Measurements from ENCODE around the gene PAMR1. TPM values are rescaled to one million over a fixed set of nuclear protein-coding genes. Genes with fewer than 3 reads are reported as not detected.

PAMR1 gene
- total RNA-seq, 1 experiment from 2014 or later, result not detected

GRCh38 chr11:35436581-35437250 is 88.7 kb downstream of the PAMR1 start:
- Histone ChIP-seq H3K9me3 (no peaks in the 10 kb centered on the region), H3K4me3 (no peak overlapping the region), H3K27me3 (peaks cover 81% of the 10 kb centered on the region), H3K36me3 (no peaks in the 10 kb centered on the region)
- no peak for DNase-seq

- no peaks in the 10 kb centered on the region for H3K36me3 ChIP-seq
- no peaks in the 10 kb centered on the region for H3K9me3 ChIP-seq
- no peak for DNase-seq
- H3K27me3 ChIP-seq, result peaks cover 74% of the 10 kb centered on the region
- no peak overlapping the region for H3K4me3 ChIP-seq
Measured at GRCh38 chr11:35433588-35433987, 91.8 kb downstream of the PAMR1 start.

- no peak for DNase-seq
- no peak overlapping the region for H3K4me3 ChIP-seq
- no peaks in the 10 kb centered on the region for H3K9me3 ChIP-seq
- H3K27me3 ChIP-seq, result peaks cover 69% of the 10 kb centered on the region
- no peaks in the 10 kb centered on the region for H3K36me3 ChIP-seq
Measured at GRCh38 chr11:35432464-35432863, 93.0 kb downstream of the PAMR1 start.

- DNase-seq, result peak; percentile 81
- Histone ChIP-seq H3K4me3 (no peak overlapping the region), H3K27me3 (peaks cover 74% of the 10 kb centered on the region), H3K36me3 (no peaks in the 10 kb centered on the region), H3K9me3 (no peaks in the 10 kb centered on the region)
Measured at GRCh38 chr11:35427071-35427470, 98.3 kb downstream of the PAMR1 start.

- Histone ChIP-seq H3K36me3 (no peaks in the 10 kb centered on the region), H3K9me3 (no peaks in the 10 kb centered on the region), H3K27me3 (peaks cover 78% of the 10 kb centered on the region), H3K4me3 (no peak overlapping the region)
- no peak for DNase-seq
Measured at GRCh38 chr11:35426351-35426750, 99.1 kb downstream of the PAMR1 start.

- Histone ChIP-seq H3K4me3 (no peak overlapping the region), H3K9me3 (no peaks in the 10 kb centered on the region), H3K27me3 (peaks cover 79% of the 10 kb centered on the region), H3K36me3 (no peaks in the 10 kb centered on the region)
- no peak for DNase-seq
Measured at GRCh38 chr11:35425603-35426212, 99.7 kb downstream of the PAMR1 start.

- Histone ChIP-seq H3K9me3 (no peaks in the 10 kb centered on the region), H3K36me3 (no peaks in the 10 kb centered on the region), H3K4me3 (no peak overlapping the region), H3K27me3 (peaks cover 83% of the 10 kb centered on the region)
- DNase-seq, result no peak
Measured at GRCh38 chr11:35424157-35424940, 101.1 kb downstream of the PAMR1 start.

- Histone ChIP-seq H3K9me3 (no peaks in the 10 kb centered on the region), H3K4me3 (no peak overlapping the region), H3K36me3 (no peaks in the 10 kb centered on the region), H3K27me3 (peaks cover 96% of the 10 kb centered on the region)
- DNase-seq, result no peak
Measured at GRCh38 chr11:35420371-35420770, 105.0 kb downstream of the PAMR1 start.

- no peak for DNase-seq
- peaks cover 96% of the 10 kb centered on the region for H3K27me3 ChIP-seq
- no peaks in the 10 kb centered on the region for H3K9me3 ChIP-seq
- H3K4me3 ChIP-seq, result peak overlapping the region; percentile 42
- H3K36me3 ChIP-seq, result no peaks in the 10 kb centered on the region
Measured at GRCh38 chr11:35419830-35420333, 105.5 kb downstream of the PAMR1 start.

- DNase-seq, result peak; percentile 52
- H3K27me3 ChIP-seq, result peaks cover 95% of the 10 kb centered on the region
- no peaks in the 10 kb centered on the region for H3K9me3 ChIP-seq
- H3K4me3 ChIP-seq, result peak within 1 kb of the TSS; percentile 42
- H3K36me3 ChIP-seq, result no peaks in the 10 kb centered on the region
Measured at GRCh38 chr11:35419184-35419829, 106.1 kb downstream of the PAMR1 start, which contains the start of gene SLC1A2. Gene SLC1A2 (minus strand): TSS chr11:35419558. CDS start chr11:35418966, 592 bp downstream.

GRCh38 chr11:35418282-35419183 is 106.9 kb downstream of the PAMR1 start:
- no peaks in the 10 kb centered on the region for H3K36me3 ChIP-seq
- H3K27me3 ChIP-seq, result peaks cover 89% of the 10 kb centered on the region
- H3K4me3 ChIP-seq, result peak overlapping the region; percentile 42
- no peaks in the 10 kb centered on the region for H3K9me3 ChIP-seq
- DNase-seq, result peak; percentile 38

- H3K36me3 ChIP-seq, result no peaks in the 10 kb centered on the region
- DNase-seq, result no peak
- H3K9me3 ChIP-seq, result no peaks in the 10 kb centered on the region
- peaks cover 61% of the 10 kb centered on the region for H3K27me3 ChIP-seq
- no peak overlapping the region for H3K4me3 ChIP-seq
Measured at GRCh38 chr11:35415487-35415886, 109.9 kb downstream of the PAMR1 start.

GRCh38 chr11:35414776-35415175 is 110.6 kb downstream of the PAMR1 start:
- no peaks in the 10 kb centered on the region for H3K36me3 ChIP-seq
- H3K4me3 ChIP-seq, result no peak overlapping the region
- DNase-seq, result no peak
- H3K9me3 ChIP-seq, result no peaks in the 10 kb centered on the region
- peaks cover 54% of the 10 kb centered on the region for H3K27me3 ChIP-seq

- H3K36me3 ChIP-seq, result no peaks in the 10 kb centered on the region
- H3K27me3 ChIP-seq, result peaks cover 49% of the 10 kb centered on the region
- no peak for DNase-seq
- H3K9me3 ChIP-seq, result no peaks in the 10 kb centered on the region
- no peak overlapping the region for H3K4me3 ChIP-seq
Measured at GRCh38 chr11:35414311-35414710, 111.1 kb downstream of the PAMR1 start.

GRCh38 chr11:35413598-35413997 is 111.8 kb downstream of the PAMR1 start:
- peaks cover 42% of the 10 kb centered on the region for H3K27me3 ChIP-seq
- no peaks in the 10 kb centered on the region for H3K9me3 ChIP-seq
- no peaks in the 10 kb centered on the region for H3K36me3 ChIP-seq
- no peak for DNase-seq
- no peak overlapping the region for H3K4me3 ChIP-seq

- no peak overlapping the region for H3K4me3 ChIP-seq
- no peaks in the 10 kb centered on the region for H3K9me3 ChIP-seq
- peaks cover 29% of the 10 kb centered on the region for H3K27me3 ChIP-seq
- DNase-seq, result no peak
- H3K36me3 ChIP-seq, result no peaks in the 10 kb centered on the region
Measured at GRCh38 chr11:35412285-35412684, 113.1 kb downstream of the PAMR1 start.

Data from MG63 (cell line).